Esophagus (tissue), 2 donors: ENCODE results near the gene MUS81. TPM values are rescaled to one million over a fixed set of nuclear protein-coding genes. Genes with fewer than 3 reads are reported as not detected.

Source experiments
- H3K27ac ChIP-seq, 2 donors: one replicate each; pipeline ENCODE4 v1.5.1; 2013; ENCODE audit warnings: low read depth in 2 of 2, mild to moderate bottlenecking in 2 of 2, inconsistent platforms in 1 of 2, low read length in 1 of 2, moderate library complexity in 1 of 2
- H3K27me3 ChIP-seq, 2 donors: one replicate each; pipeline ENCODE4 v1.6.1; 2013; ENCODE audit warnings: low read length in 2 of 2, control low read depth in 1 of 2, mild to moderate bottlenecking in 1 of 2; ENCODE audit not compliant: insufficient read depth in 2 of 2, control insufficient read depth in 1 of 2
- H3K36me3 ChIP-seq, 2 donors: one replicate each; pipeline ENCODE4 v1.6.1; 2013; ENCODE audit warnings: low read length in 1 of 2; ENCODE audit not compliant: control insufficient read depth in 2 of 2, insufficient read depth in 2 of 2
- H3K4me1 ChIP-seq, 2 donors: one replicate each; pipeline ENCODE4 v1.6.1; 2013; ENCODE audit warnings: low read length in 1 of 2; ENCODE audit not compliant: control insufficient read depth in 2 of 2, insufficient read depth in 2 of 2
- H3K4me3 ChIP-seq, 2 donors: one replicate each; pipeline ENCODE4 v1.5.1; 2013; ENCODE audit warnings: low read length in 2 of 2, mild to moderate bottlenecking in 2 of 2, low read depth in 1 of 2, moderate library complexity in 1 of 2
- H3K9me3 ChIP-seq, 2 donors: one replicate each; pipeline ENCODE4 v1.6.1; 2013; ENCODE audit warnings: mild to moderate bottlenecking in 2 of 2, low read depth in 1 of 2, low read length in 1 of 2, moderate library complexity in 1 of 2; ENCODE audit not compliant: control insufficient read depth in 2 of 2, insufficient read depth in 1 of 2
- WGBS, 2 donors: extraction: QIAGEN DNeasy Blood & Tissue Kit; methylation state at CpG; one replicate each; pipeline ENCODE4 v1.1.7; 2013; 5-methylcytosine and 5-hydroxymethylcytosine counted together
- polyA plus RNA-seq, 2 donors: library from polyadenylated mRNA; stranded (reverse); fragments of 200-250 nt; gene quantifications; one replicate each; pipeline ENCODE4 v1.2.3, GENCODE V29; 2013
- donor health status: healthy with polysubstance abuse.
- donor health status: Bipolar disorder and iron deficiency.

MUS81 gene
- polyA plus RNA-seq, 2 donors = 32.1 to 48.0 TPM

DNA sequence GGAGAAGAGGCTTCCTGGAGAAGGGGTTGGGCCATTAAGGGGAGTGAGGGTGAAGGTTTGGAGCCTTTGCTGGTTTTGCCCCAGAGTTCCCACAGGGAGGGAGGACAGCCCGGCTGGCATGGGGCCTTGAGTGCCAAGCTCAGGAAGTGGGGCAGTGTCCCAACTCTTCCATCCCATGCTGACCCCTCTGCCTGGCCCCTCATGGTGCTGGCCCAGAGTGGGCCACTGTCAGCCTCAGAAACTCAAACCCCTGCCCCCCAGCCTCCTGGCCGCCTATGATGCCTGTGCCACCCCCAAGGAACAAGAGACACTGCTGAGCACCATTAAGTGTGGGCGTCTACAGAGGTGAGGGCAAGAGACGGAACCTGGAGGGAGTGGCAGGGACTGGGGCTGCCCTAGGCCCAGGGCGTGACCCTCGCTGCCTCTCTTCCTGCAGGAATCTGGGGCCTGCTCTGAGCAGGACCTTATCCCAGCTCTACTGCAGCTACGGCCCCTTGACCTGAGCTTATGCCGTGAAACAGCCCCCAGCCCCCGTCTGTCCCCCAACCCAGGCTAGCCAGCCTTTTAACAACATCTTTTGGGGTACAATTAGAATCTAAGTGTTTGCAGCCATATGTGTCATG lies 5.4 kb downstream of the MUS81 start:
- H3K36me3 ChIP-seq = peaks cover 0 to 41% of the 10 kb centered on the region in 2 donors

DNA sequence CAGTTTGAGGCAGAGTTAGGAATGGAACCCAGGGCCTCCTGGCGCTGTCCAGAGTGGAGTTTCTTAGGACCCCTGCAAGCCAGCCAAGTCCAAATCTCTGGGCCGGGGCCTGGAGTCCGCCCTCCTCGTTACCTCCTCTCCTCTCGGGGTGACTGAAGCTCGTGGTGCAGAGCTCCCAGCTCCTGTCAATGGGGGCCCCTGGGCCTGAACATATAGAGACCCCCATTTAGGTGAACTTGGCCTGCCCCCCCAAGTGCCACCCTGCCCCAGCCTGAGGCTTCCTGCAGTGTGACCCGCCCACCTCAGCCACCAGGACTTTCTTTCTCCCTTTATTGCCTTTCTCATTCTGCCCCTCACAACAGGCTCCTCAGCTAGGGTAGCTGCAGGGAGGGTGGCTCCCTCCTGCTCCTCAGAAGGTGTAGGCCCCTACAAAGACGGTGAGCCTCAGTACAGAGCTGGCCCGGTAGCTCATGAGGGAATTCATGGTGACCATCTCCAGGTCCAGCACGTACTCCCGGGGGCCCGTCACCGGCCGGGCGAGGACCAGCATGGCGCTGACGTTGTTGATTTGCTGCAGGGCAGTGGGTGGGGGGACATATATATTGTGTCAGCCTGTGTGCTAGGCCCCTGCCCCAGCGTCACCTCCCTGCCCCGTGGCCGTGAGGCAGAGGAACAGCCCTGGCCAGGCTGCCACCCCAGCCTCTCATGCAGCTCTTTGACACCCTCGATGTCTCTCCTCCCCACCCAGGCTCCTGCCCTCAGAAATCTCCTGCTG lies 6.5 kb downstream of the MUS81 start:
- WGBS, 2 donors = 83 to 87% methylated on average over 21 of the region's 21 CpGs
- Histone ChIP-seq H3K4me1 (peaks cover 0 to 5% of the 10 kb centered on the region in 2 donors), H3K4me3 (no peak overlapping the region), H3K9me3 (no peaks in the 10 kb centered on the region), H3K27ac (no peak overlapping the region), H3K27me3 (no peaks in the 10 kb centered on the region), H3K36me3 (peaks cover 0 to 41% of the 10 kb centered on the region in 2 donors)

More for the DNA sequence above, 5.4 kb downstream of the MUS81 start:
- H3K27ac ChIP-seq = no peak overlapping the region
- H3K4me3 ChIP-seq = no peak overlapping the region
- H3K4me1 ChIP-seq = peaks cover 0 to 13% of the 10 kb centered on the region in 2 donors
- 82 to 83% methylated on average over 9 of the region's 9 CpGs for WGBS, 2 donors
- no peaks in the 10 kb centered on the region for H3K27me3 ChIP-seq
- no peaks in the 10 kb centered on the region for H3K9me3 ChIP-seq

DNA sequence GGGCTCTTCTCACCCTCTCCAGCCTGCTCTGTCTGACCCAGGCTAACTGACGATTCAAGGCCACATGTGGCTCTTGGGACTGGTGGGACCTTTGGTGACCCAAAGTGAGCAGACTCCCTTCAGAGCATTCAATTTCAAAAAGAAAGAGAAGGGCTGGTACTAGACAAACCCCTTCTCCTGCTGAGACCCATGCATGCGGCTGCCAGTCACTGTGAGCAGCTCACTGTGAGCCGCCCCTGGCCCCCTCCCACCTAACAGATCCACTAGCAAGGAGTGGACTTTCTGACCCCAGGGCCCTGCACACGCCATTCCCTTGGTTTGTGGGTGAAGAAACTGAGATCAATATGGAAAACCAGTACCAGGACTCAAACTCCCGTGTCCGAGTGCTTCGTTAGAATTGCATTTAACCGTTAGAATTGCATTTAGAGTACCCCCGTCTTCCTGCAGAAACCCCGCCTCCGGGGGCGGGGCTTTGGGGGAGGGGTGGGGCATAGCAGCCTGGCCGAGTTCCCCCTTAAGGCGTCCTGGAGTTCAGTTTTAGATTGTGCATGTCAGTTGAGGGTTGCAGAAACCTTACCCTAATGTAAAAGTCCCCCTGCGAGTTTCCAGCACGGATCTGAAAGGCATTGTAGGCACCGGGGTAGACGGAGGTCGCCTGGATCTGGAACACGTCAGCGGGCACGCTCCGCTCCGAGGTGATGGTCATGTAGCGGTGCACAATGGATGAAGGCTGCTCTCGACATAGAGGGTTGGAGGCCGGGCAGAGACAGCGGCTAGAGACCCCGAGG lies 7.2 kb downstream of the MUS81 start:
- Histone ChIP-seq H3K36me3 (peaks cover 0 to 41% of the 10 kb centered on the region in 2 donors), H3K27ac (no peak overlapping the region), H3K9me3 (no peaks in the 10 kb centered on the region), H3K4me1 (peaks cover 0 to 3% of the 10 kb centered on the region in 2 donors), H3K27me3 (no peaks in the 10 kb centered on the region), H3K4me3 (no peak overlapping the region)
- 69 to 72% methylated on average over 29 of the region's 29 CpGs for WGBS, 2 donors

DNA sequence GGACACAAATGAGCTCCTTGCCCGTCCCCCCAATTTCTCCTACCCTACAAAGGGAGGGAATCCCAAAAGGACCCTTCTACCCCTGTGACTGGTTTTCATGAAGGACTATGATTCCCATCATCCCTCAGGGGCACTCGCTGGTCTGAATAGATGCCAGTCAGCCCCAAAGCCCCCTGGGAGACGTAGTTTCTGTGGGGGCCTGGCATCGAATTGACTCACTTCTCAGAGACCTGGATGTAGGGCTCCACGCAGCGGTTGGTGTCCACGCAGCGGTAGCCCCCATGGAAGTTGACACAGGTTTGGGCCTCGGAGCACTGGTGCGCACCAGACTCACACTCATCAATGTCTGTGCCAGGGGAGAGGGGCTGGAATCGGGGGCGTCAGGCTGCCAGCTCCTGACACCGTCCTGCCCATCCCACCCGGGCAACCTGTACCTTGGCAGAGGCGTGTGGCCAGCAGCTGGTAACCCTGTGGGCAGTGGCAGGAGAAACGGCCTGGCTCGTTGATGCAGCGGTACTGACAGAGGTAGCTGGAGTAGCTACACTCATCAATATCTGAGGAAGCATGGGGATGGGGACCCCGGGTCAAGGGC lies 7.9 kb downstream of the MUS81 start:
- Histone ChIP-seq H3K27me3 (no peaks in the 10 kb centered on the region), H3K4me3 (no peak overlapping the region), H3K4me1 (peaks cover 0 to 3% of the 10 kb centered on the region in 2 donors), H3K9me3 (no peaks in the 10 kb centered on the region), H3K36me3 (peaks cover 0 to 36% of the 10 kb centered on the region in 2 donors), H3K27ac (no peak overlapping the region)
- WGBS, 2 donors = 86 to 87% methylated on average over 19 of the region's 19 CpGs

DNA sequence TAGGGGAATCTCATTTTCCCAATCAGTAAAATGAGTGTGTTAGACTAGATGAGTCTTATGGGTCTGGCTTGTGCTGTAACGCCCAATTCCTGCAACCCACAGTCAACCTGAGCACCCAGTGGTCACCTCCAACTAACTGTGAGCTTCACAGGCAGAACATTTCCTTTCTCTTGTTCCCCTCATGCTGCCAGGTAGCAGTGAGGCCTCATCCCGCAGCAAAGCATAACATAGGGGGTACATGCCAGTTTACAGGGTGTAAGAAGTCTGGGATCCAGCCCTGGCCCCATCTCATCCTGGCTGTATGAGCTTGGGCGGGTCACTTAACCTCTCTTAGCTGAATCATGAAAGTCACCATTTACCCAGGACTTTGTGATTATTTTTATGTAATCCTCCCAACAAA lies 8.7 kb downstream of the MUS81 start:
- H3K4me1 ChIP-seq = peaks cover 0 to 3% of the 10 kb centered on the region in 2 donors
- H3K36me3 ChIP-seq = peaks cover 0 to 29% of the 10 kb centered on the region in 2 donors
- H3K4me3 ChIP-seq = no peak overlapping the region
- WGBS, 2 donors = 77 to 88% methylated on average over 3 of the region's 3 CpGs
- no peaks in the 10 kb centered on the region for H3K27me3 ChIP-seq
- no peaks in the 10 kb centered on the region for H3K9me3 ChIP-seq
- no peak overlapping the region for H3K27ac ChIP-seq

DNA sequence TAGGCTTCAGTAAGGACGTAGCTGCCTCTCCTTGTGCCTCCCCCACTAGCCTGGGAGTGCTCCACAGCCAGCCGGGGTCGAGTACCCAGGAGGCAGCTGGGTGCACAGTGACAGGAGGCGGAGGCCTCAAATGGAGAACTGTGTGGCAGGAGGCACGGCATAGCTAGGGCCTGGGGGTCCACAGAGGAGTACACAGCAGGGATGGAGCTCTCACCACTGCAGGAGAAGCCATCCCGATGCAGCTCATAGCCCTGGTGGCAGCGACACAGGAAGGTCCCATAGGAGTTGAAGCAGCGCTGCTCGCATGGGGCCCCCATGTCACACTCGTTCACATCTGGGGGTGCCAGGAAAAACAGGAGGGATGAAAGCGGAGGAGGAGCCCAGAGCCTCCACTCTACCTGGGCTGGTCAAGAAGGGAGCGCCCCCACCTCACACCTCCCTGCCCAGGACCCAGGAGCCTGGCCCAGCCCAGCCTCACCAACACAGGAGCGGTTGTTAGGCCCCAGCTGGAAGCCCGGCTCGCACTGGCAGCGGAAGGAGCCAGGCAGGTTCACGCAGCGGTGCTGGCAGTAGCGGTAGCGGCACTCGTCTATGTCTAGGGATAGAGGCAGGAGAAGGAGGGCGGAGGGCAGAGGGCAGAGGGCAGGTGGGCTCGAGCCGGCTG lies 9.5 kb downstream of the MUS81 start:
- peaks cover 0 to 20% of the 10 kb centered on the region in 2 donors for H3K36me3 ChIP-seq
- H3K9me3 ChIP-seq = no peaks in the 10 kb centered on the region
- no peak overlapping the region for H3K27ac ChIP-seq
- no peaks in the 10 kb centered on the region for H3K27me3 ChIP-seq
- peaks cover 0 to 3% of the 10 kb centered on the region in 2 donors for H3K4me1 ChIP-seq
- WGBS, 2 donors = 74 to 76% methylated on average over 24 of the region's 24 CpGs
- no peak overlapping the region for H3K4me3 ChIP-seq

DNA sequence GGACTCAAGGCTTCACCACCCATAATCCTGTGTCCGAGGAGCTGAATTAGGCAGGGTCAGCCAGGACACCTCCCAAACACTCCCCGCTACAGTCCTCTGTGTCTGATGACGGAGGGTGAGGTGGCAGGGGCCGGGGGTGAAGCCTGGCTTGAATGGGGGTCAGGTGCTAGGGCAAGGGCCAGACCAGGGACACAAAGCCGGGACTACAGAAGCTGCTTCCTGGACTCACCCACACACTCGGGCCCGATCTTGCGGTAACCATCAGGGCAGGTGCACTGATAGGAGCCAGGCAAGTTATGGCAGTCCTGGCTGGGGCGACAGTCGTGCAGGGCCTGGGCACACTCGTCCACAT lies 10.1 kb downstream of the MUS81 start:
- no peaks in the 10 kb centered on the region for H3K9me3 ChIP-seq
- H3K27ac ChIP-seq = peak overlapping the region in 1 of 2 donors; percentile 5
- peaks cover 0 to 15% of the 10 kb centered on the region in 2 donors for H3K36me3 ChIP-seq
- no peaks in the 10 kb centered on the region for H3K27me3 ChIP-seq
- H3K4me1 ChIP-seq = peaks cover 0 to 3% of the 10 kb centered on the region in 2 donors
- no peak overlapping the region for H3K4me3 ChIP-seq
- WGBS, 2 donors = 75 to 80% methylated on average over 11 of the region's 11 CpGs

DNA sequence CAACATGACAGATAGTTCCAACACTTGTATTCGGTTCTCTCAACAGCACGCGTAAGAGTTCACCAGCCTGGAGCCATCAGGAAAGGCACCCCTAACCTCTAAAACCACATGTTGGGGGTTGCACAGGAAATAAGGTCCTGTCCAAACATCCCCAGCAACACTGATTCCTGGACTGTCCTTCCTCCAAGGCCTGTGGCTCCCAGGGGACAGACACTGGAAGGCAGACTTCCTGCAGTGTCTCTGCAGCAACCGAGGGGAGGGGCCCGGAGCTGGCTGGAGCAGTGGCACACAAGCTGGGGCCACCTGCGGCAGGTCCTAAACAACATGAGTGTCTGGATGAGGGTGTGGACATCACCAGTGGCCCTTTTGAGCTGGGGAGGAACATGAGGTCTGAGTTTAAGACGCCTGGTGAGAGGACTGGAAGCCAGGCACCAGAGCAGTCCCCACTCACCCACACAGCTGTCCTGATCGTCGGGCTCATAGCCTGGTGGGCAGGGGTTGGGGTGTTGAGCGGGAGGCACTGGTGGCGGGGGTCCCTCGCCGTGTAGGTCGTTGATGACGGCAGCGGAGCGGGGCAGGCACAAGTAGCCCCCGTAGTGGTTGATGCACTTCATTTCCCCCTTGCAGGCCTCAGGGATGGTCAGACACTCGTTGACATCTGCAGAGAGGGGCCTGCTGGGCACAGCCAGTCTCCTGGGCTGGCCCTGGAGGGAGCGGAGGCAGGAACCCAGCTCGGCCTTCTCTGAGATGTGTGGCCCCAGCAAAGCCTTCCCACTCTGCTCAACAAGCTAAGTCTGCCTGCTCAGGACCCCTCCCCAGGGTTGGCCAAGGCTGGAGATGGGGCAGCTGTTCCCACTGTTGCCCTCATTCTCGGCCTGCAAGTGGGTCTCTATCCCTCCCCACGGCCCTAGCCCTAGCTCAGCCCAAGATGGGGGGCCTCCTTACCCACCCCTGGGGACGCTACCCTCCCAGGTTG lies 10.8 kb downstream of the MUS81 start:
- WGBS, 2 donors = 69 to 71% methylated on average over 24 of the region's 24 CpGs

More for the DNA sequence above, 10.8 kb downstream of the MUS81 start:
- peaks cover 0 to 3% of the 10 kb centered on the region in 2 donors for H3K4me1 ChIP-seq
- H3K4me3 ChIP-seq = no peak overlapping the region
- no peaks in the 10 kb centered on the region for H3K9me3 ChIP-seq
- H3K36me3 ChIP-seq = peaks cover 0 to 8% of the 10 kb centered on the region in 2 donors
- H3K27ac ChIP-seq = peak overlapping the region; percentile 12 to 78
- H3K27me3 ChIP-seq = no peaks in the 10 kb centered on the region
